NCI-H1417 (cell line): Measurements from ENCODE around the gene ZNF669.

Source experiments
- DNase-seq, 3 experiments: peaks; one replicate each; lab custom pipeline; 2025; lab: John Stamatoyannopoulos, UW

Gene ZNF669

GRCh38 chr1:247064304-247064703 is 39.9 kb downstream of the ZNF669 start:
- DNase-seq = no peak

- DNase-seq = no peak
Measured at GRCh38 chr1:247060771-247061170, 43.4 kb downstream of the ZNF669 start.

DNA sequence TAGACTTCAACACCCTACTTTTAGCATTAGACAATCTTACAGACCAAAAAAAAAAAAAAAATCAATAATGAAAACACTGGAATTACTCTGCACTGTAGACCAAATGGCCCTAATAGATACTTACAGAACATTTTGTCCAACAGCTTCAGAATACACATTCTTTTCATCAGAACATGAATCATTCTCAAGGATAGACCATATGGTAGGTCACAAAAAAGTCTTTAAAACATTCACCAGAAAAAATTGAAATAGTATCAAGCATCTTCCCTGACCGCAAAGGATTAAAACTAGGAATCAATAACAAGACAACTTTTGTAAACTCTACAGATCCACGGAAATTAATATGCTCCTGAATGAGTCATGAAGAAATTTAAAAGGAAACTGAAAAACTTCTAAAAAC is 48.1 kb downstream of the ZNF669 start:
- DNase-seq = no peak

DNA sequence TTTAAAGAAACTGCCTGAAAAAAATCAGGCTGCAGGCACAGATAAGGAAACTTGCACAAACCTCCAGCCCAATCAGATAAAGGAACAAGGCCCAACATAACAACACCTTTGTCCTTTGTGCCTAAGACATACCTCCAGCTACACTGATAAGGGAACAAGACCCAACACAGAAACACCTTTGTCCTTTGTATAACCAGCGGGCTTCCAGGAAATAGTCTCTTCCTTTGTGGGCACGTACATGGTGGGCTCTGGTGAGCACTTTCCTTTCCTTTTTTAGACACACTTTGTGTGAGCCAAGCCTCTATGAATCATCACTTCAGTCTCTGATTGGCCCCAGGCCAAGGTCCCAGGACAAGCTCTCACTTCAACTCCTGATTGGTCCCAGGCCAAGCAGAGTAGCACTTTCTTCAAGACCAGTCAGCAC is 49.2 kb downstream of the ZNF669 start:
- no peak for DNase-seq
